22Rv1 (cell line): ENCODE results near the gene C2CD3.

Experiments used
- H3K27ac ChIP-seq: fragments of 450-650 bp; 2 replicates; pipeline ENCODE4 v1.5.1; 2017
- CTCF ChIP-seq: fragments of 450-650 bp; IDR thresholded peaks from 2 replicates; pipeline ENCODE4 v1.5.1; 2017; ENCODE audit warnings: mild to moderate bottlenecking
- ZFX ChIP-seq: fragments of 450-650 bp; IDR thresholded peaks from 2 replicates; pipeline ENCODE4 v1.6.1; 2017; ENCODE audit warnings: antibody characterized with exemption, borderline replicate concordance

Gene C2CD3

DNA sequence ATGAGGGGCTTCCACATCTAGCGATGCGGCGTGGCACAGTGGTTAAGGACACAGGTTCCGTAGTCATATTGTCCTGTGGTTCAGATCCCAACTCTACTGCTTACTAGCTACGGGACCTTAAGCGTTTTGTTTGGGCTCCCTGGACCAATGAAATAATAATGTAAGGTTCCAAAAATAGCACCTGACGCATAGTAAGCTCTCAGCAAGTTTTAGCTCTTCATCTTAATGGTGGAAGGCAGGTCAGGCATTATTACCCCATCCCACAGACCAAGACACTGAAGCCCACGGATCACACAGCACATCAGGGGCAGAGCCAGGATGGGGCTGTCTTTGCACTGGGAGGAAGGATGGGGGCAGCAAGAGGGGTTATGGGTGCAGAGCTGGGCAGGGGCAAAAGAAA, 206.9 kb downstream of the C2CD3 start:
- TF ChIP-seq CTCF: no peak
- no peak for TF ChIP-seq ZFX

More for the DNA sequence above, 206.9 kb downstream of the C2CD3 start:
- H3K27ac ChIP-seq: no peak overlapping the region
